Right lobe of liver (tissue), 4 donors: ENCODE measurements around the gene CDA.

Experiments used
- CTCF ChIP-seq, 4 donors: fragments of 200-600 bp in 3 of 4; fragments of 450-650 bp in 1 of 4; IDR thresholded peaks; one replicate each; pipeline versions ENCODE4 v1.5.1 to v1.8.0; 2016 to 2022; ENCODE audit warnings: antibody characterized with exemption in 4 of 4, mild to moderate bottlenecking in 2 of 4
- POLR2A ChIP-seq: fragments of 450-650 bp; IDR thresholded peaks from one replicate; pipeline ENCODE4 v1.6.1; 2017; ENCODE audit warnings: antibody characterized with exemption, mild to moderate bottlenecking
- donor health status: DM: no; HTN: no; CAD: no.
- donor health status: DM: no; HTN: no; CAD: no.
- donor health status: DM: no; HTN: yes; CAD: no.

- TF ChIP-seq CTCF (IDR thresholded peaks at IDR 0.05) (no peak), POLR2A (no peak)
Measured at GRCh38 chr1:20619999-20620398, 31.1 kb downstream of the CDA start.
